PC-3 (cell line): ENCODE measurements around the gene SIM2.

Experiments
- CTCF ChIP-seq: fragments of 300-600 bp; sonication (generic); conservative IDR thresholded peaks from 2 replicates; pipeline ENCODE4 v1.5.1; 2017; ENCODE audit warnings: antibody characterized with exemption, low read depth, mild to moderate bottlenecking, low read length
- EZH2 ChIP-seq: fragments of 300-600 bp; sonication (generic); IDR thresholded peaks from one replicate; pipeline ENCODE4 v1.6.1; 2017; ENCODE audit warnings: antibody characterized with exemption, mild to moderate bottlenecking, low read length; ENCODE audit not compliant: unreplicated experiment
- EZH2phosphoT487 ChIP-seq: fragments of 300-600 bp; sonication (generic); IDR thresholded peaks from 2 replicates; pipeline ENCODE4 v1.6.1; 2018; ENCODE audit warnings: mild to moderate bottlenecking, antibody characterized with exemption, low read length, borderline replicate concordance

GRCh38 chr21:36672737-36673136, 26.2 kb upstream of the SIM2 start:
- TF ChIP-seq CTCF = no peak
- no peak for TF ChIP-seq EZH2phosphoT487
- no peak for TF ChIP-seq EZH2
